ENCODE results near the gene NFKB1. TPM values are rescaled to one million over a fixed set of nuclear protein-coding genes. Genes with fewer than 3 reads are reported as not detected.

NFKB1 gene
- total and polyA plus RNA-seq, 10 of the 15 experiments (the other 5 are each of a cell fraction or from before 2014, with no cell fraction given): 8.7 to 110 (median 57.3) TPM

DNA sequence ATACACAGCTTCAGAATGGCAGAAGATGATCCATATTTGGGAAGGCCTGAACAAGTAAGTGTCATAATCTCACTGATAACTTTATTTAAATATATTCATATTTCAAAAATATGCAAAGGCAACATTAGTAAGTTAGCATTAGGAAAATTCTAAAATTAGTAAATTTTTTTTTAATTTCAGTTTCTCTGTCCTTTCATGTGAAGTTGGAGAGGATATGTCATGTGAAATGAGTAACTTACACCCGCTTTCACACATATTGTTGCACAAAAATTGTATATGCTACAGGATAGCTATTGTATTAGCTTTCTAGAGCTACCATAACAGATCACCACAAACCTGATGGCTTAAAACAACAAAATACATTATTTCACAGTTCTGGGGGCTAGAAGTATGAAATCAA lies 24.3 kb downstream of the NFKB1 start:
- no peaks in the 10 kb centered on the region for H3K27me3 ChIP-seq (replicated peaks in 1 of 2; ENCODE audit: control insufficient read depth in 2 of 2, insufficient read depth in 2 of 2, low read length in 1 of 2)
- ATAC-seq (no peak), FAIRE-seq (no peak), DNase-seq (ENCODE audit: low read depth, low spot score) (no peak)
- ChIA-PET POLR2A (interaction anchor here (1.1 to 1.3 kb wide), 2 partner anchors 15 to 25 kb away, joined by 3 to 5 read pairs; no protein-coding TSS in a partner anchor), CTCF (interaction anchor here (1.5 to 1.8 kb wide), 2 partner anchors 9 to 18 kb away, joined by 7 read pairs; no protein-coding TSS in a partner anchor), RAD21 (ENCODE audit: unreplicated experiment) (interaction anchor here (0.6 to 1.3 kb wide), 3 partner anchors 11 to 95 kb away, joined by 3 read pairs; no protein-coding TSS in a partner anchor), SMC1A (ENCODE audit: uncharacterized antibody, unreplicated experiment) (interaction anchor here (0.6 to 5.9 kb wide), 7 partner anchors 10 to 313 kb away, joined by 3 to 42 read pairs (median 6); no protein-coding TSS in a partner anchor)
- peaks cover 19% of the 10 kb centered on the region for H3K4me1 ChIP-seq (ENCODE audit: control insufficient read depth, insufficient read depth, low read length)
- peaks cover 3% of the 10 kb centered on the region; the same call in 1 of the 2 replicates for H4K20me1 ChIP-seq (ENCODE audit: control insufficient read depth, insufficient read depth)
- 100% methylated on average over 1 of the region's 1 CpG for WGBS (ENCODE audit: insufficient coverage, insufficient replicate concordance, low lambda C conversion rate, missing lambda C conversion rate)
- no peak overlapping the region for H2AFZ ChIP-seq (ENCODE audit: control insufficient read depth, low read depth, low read length)
- H3K9me3 ChIP-seq (replicated peaks; ENCODE audit: control insufficient read depth, insufficient read depth, low read length): no peaks in the 10 kb centered on the region
- peaks cover 2 to 9% of the 10 kb centered on the region in 2 experiments; a peak in 3 of 4 replicates for H3K36me3 ChIP-seq (ENCODE audit: control insufficient read depth in 2 of 2, insufficient read depth in 2 of 2, low read length in 1 of 2)
- TF ChIP-seq, protein P1, sequence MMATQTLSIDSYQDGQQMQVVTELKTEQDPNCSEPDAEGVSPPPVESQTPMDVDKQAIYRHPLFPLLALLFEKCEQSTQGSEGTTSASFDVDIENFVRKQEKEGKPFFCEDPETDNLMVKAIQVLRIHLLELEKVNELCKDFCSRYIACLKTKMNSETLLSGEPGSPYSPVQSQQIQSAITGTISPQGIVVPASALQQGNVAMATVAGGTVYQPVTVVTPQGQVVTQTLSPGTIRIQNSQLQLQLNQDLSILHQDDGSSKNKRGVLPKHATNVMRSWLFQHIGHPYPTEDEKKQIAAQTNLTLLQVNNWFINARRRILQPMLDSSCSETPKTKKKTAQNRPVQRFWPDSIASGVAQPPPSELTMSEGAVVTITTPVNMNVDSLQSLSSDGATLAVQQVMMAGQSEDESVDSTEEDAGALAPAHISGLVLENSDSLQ (IDR thresholded peaks at IDR 0.05): no peak
- TF ChIP-seq SMAD1 (IDR thresholded peaks at IDR 0.05; ENCODE audit: low read depth, partially characterized antibody) (no peak), CBFB (IDR thresholded peaks at IDR 0.05; ENCODE audit: low read depth) (no peak), HDAC2 (IDR thresholded peaks at IDR 0.05) (no peak), GABPA (IDR thresholded peaks at IDR 0.05; ENCODE audit: low read depth) (no peak)
- TF ChIP-seq, protein P2, sequence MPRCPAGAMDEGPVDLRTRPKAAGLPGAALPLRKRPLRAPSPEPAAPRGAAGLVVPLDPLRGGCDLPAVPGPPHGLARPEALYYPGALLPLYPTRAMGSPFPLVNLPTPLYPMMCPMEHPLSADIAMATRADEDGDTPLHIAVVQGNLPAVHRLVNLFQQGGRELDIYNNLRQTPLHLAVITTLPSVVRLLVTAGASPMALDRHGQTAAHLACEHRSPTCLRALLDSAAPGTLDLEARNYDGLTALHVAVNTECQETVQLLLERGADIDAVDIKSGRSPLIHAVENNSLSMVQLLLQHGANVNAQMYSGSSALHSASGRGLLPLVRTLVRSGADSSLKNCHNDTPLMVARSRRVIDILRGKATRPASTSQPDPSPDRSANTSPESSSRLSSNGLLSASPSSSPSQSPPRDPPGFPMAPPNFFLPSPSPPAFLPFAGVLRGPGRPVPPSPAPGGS (IDR thresholded peaks at IDR 0.05; ENCODE audit: borderline replicate concordance, insufficient read depth, low read depth, low read length, poor library complexity, severe bottlenecking): no peak
- H3K4me3 ChIP-seq: no peak overlapping the region
- H3K79me2 ChIP-seq (ENCODE audit: control insufficient read depth, insufficient read depth, low read length): peaks cover 93% of the 10 kb centered on the region
- H3K4me2 ChIP-seq (ENCODE audit: control insufficient read depth, insufficient read depth): no peak overlapping the region
- in situ Hi-C loops (cut with MboI) (no loop called here), intact Hi-C loops (cut with micrococcal nuclease; ENCODE audit: unreplicated experiment) (no loop called here)
- H3K9ac ChIP-seq (ENCODE audit: control insufficient read depth, insufficient read depth, low read length): no peak overlapping the region
- no TSS peak for BruUV-seq (replicated peaks)
- H3K27ac ChIP-seq (ENCODE audit: control insufficient read depth, insufficient read depth): no peak overlapping the region
